OCI-LY3 (cell line): Measurements from ENCODE around the gene CDC25B.

Source experiments
- H2AFZ ChIP-seq: fragments of 200-600, 300-600 bp; shearing (Covaris generic); 2 replicates; pipeline ENCODE4 v1.6.0; 2014; ENCODE audit warnings: antibody characterized with exemption, low read depth, low read length
- H3K27ac ChIP-seq: fragments of 200-600, 300-600 bp; sonication (generic); 2 replicates; pipeline ENCODE4 v1.5.1; 2014; ENCODE audit warnings: mild to moderate bottlenecking, low read length, moderate library complexity, mixed read lengths
- H3K27me3 ChIP-seq: fragments of 200-600, 300-600 bp; sonication (generic); 2 replicates; pipeline ENCODE4 v1.6.1; 2014; ENCODE audit warnings: low read depth, low read length, mixed read lengths
- H3K36me3 ChIP-seq: fragments of 200-600, 300-600 bp; sonication (generic); replicated peaks from 2 replicates; pipeline ENCODE3; 2014; ENCODE audit warnings: low read depth, low read length, mixed read lengths
- H3K4me1 ChIP-seq: fragments of 300-600, 200-600 bp; sonication (generic); 2 replicates; pipeline ENCODE4 v1.6.1; 2014; ENCODE audit warnings: low read length, mixed read lengths
- H3K4me2 ChIP-seq: fragments of 200-600, 300-600 bp; sonication (generic); 2 replicates; pipeline ENCODE4 v1.6.1; 2014; ENCODE audit warnings: low read length, mixed read lengths
- H3K4me3 ChIP-seq: fragments of 300-600, 200-600 bp; sonication (generic); 2 replicates; pipeline ENCODE4 v1.5.1; 2014; ENCODE audit warnings: antibody characterized with exemption, mild to moderate bottlenecking, low read length, moderate library complexity
- H3K79me2 ChIP-seq: fragments of 300-600, 200-600 bp; shearing (Covaris generic); 2 replicates; pipeline ENCODE4 v1.6.1; 2014; ENCODE audit warnings: mild to moderate bottlenecking, low read length, mixed read lengths
- H3K9ac ChIP-seq: fragments of 300-600, 200-600 bp; shearing (Covaris generic); 2 replicates; pipeline ENCODE4 v1.6.0; 2014; ENCODE audit warnings: mild to moderate bottlenecking, low read length, moderate library complexity
- H3K9me3 ChIP-seq: fragments of 200-600, 300-600 bp; shearing (Covaris generic); 2 replicates; pipeline ENCODE4 v1.6.1; 2014; ENCODE audit warnings: low read length, mixed read lengths; ENCODE audit not compliant: insufficient read depth
- H4K20me1 ChIP-seq: fragments of 200-600, 300-600 bp; sonication (generic); 2 replicates; pipeline ENCODE4 v1.6.1; 2016; ENCODE audit warnings: low read length, mixed read lengths; ENCODE audit not compliant: insufficient read depth
- EZH2phosphoT487 ChIP-seq: fragments of 200-600 bp; shearing (Covaris generic); IDR thresholded peaks from 2 replicates; pipeline ENCODE4 v1.6.1; 2018; ENCODE audit warnings: antibody characterized with exemption, mixed run types, low read depth
- TF ChIP-seq, protein P1 (sequence below): fragments of 200-600, 300-600 bp; sonication (generic); IDR thresholded peaks from 2 replicates; pipeline ENCODE4 v1.5.1; 2014; ENCODE audit warnings: antibody characterized with exemption, low read length, low read depth

CDC25B gene

DNA sequence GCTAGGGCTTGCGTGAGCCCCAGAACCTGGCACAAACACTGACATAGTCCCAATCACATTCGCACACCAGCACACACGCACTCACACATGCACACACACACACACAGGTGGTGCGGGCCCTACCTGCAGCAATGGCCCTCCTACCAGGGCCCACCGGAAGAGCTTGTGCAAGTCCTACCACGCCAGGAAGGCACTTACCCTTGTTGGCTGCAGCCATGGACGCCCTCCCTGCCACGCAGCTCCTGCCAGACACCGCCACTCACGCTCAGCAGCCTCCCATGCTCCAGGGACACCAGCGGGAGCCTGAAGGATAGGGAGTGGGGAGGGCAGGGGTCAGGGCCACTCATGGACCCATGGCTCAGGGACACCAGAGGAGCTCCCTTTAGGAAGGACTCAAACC, 36.2 kb upstream of the CDC25B start:
- H3K4me2 ChIP-seq, result no peak overlapping the region
- no peaks in the 10 kb centered on the region for H4K20me1 ChIP-seq
- no peak overlapping the region for H3K4me3 ChIP-seq
- no peak overlapping the region for H3K27ac ChIP-seq
- peaks cover 7% of the 10 kb centered on the region for H3K79me2 ChIP-seq
- H3K4me1 ChIP-seq, result no peaks in the 10 kb centered on the region
- H2AFZ ChIP-seq, result no peak overlapping the region
- no peaks in the 10 kb centered on the region for H3K27me3 ChIP-seq
- H3K36me3 ChIP-seq, result peaks cover 8% of the 10 kb centered on the region
- no peaks in the 10 kb centered on the region for H3K9me3 ChIP-seq
- TF ChIP-seq, protein P1, sequence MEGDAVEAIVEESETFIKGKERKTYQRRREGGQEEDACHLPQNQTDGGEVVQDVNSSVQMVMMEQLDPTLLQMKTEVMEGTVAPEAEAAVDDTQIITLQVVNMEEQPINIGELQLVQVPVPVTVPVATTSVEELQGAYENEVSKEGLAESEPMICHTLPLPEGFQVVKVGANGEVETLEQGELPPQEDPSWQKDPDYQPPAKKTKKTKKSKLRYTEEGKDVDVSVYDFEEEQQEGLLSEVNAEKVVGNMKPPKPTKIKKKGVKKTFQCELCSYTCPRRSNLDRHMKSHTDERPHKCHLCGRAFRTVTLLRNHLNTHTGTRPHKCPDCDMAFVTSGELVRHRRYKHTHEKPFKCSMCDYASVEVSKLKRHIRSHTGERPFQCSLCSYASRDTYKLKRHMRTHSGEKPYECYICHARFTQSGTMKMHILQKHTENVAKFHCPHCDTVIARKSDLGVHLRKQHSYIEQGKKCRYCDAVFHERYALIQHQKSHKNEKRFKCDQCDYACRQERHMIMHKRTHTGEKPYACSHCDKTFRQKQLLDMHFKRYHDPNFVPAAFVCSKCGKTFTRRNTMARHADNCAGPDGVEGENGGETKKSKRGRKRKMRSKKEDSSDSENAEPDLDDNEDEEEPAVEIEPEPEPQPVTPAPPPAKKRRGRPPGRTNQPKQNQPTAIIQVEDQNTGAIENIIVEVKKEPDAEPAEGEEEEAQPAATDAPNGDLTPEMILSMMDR, result no peak
- no peak for TF ChIP-seq EZH2phosphoT487
- no peak overlapping the region for H3K9ac ChIP-seq

DNA sequence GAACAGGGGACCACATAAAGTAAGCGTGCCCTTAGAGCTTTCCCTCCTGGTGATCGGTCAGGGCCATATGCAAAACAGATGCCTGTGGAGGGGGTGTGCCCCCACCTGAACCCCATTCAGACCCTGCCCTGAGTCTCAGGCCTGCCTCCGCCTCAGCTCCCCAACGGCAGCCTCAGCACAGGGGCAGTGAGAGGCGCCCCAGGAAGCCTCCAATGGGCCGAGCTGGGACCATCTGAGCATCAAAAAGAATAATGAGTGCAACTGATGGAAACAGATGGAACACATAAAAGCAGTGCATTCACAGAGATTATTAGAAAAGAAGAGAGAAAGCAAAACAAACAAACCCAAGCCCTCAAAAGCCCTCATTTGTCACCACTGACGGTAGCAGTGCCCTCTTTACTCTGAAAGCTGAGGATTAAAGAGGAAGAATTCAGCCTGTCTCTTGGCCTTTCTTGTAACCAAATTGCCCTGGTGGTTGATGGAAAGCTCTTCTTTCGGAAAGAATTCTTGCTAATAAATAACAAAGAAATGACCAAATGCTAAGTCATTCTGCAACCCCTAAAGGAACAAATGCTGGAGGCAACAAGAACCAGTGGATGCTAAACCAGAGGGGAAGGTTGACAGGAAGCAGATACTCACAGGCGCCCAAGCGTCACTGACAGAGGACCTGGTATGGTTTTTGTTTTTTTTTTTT, 35.3 kb upstream of the CDC25B start:
- no peak for TF ChIP-seq EZH2phosphoT487
- TF ChIP-seq, protein P1, result no peak
- peaks cover 8% of the 10 kb centered on the region for H3K36me3 ChIP-seq
- H3K9ac ChIP-seq, result no peak overlapping the region
- H3K9me3 ChIP-seq, result no peaks in the 10 kb centered on the region
- H4K20me1 ChIP-seq, result no peaks in the 10 kb centered on the region
- peaks cover 7% of the 10 kb centered on the region; the same call in 1 of the 2 replicates for H3K4me1 ChIP-seq
- no peak overlapping the region for H3K27ac ChIP-seq
- peaks cover 14% of the 10 kb centered on the region for H3K79me2 ChIP-seq
- H3K4me2 ChIP-seq, result no peak overlapping the region
- no peak overlapping the region for H2AFZ ChIP-seq
- H3K4me3 ChIP-seq, result no peak overlapping the region
- no peaks in the 10 kb centered on the region for H3K27me3 ChIP-seq

DNA sequence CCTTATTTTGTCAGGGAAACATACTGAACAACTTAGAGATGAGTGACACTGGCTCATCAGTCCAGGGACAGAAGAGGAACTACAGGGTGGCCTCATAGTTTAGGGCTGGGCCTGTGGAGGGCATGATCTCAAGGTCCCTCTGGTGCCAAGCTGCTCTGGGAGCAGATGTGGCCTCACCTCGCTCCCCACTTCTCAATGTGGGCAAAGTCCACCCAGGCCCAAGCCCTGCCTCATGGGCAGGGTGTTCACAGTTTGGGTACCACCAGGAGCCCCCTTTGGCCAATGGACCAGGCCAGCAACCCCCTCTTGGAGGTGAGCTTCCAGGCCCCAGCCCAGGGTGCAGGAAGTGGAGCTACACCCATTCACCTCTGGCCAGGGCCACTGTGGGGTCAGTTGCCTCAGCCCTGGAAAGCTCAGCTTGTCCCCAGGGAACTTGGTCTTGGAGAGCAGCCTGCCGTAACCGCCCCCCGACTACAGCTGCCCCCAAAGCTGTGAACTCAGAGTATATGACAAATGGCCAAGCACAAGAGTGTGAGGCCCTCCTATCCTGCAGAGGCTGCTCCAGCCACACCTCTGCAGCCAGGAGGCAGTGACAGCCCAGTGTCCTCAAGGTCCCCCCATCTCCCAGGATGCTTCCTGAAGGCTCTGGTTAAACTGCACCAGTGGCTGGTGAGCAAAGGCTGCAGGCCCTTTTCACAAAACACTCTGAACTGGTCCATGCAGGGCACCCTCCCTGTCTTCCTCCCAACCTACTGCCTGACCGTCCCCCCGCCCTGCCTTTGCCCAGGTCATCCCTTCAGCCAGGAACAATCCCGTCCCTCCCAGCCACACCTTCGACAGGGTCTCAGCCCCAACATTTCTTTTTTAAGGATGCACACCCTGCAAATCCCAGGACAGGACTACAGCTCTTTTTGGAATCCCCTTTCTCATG, 32.2 kb upstream of the CDC25B start:
- no peak overlapping the region for H3K9ac ChIP-seq
- H3K27ac ChIP-seq, result no peak overlapping the region
- no peak overlapping the region for H3K4me3 ChIP-seq

GRCh38 chr20:3764659-3765058, 31.5 kb upstream of the CDC25B start:
- no peaks in the 10 kb centered on the region for H3K36me3 ChIP-seq
- no peaks in the 10 kb centered on the region for H3K9me3 ChIP-seq
- no peak overlapping the region for H3K27ac ChIP-seq
- no peaks in the 10 kb centered on the region for H3K27me3 ChIP-seq
- no peak overlapping the region for H3K4me2 ChIP-seq
- no peak overlapping the region for H3K9ac ChIP-seq
- no peak overlapping the region for H3K4me3 ChIP-seq
- H2AFZ ChIP-seq, result no peak overlapping the region
- H3K79me2 ChIP-seq, result peaks cover 31% of the 10 kb centered on the region
- peaks cover 22% of the 10 kb centered on the region for H3K4me1 ChIP-seq
- TF ChIP-seq EZH2phosphoT487, result no peak
- H4K20me1 ChIP-seq, result peaks cover 3% of the 10 kb centered on the region; the same call in 1 of the 2 replicates

More for the DNA sequence above, 32.2 kb upstream of the CDC25B start:
- no peak overlapping the region for H3K4me2 ChIP-seq
- H3K36me3 ChIP-seq, result no peaks in the 10 kb centered on the region
- no peak overlapping the region for H2AFZ ChIP-seq
- TF ChIP-seq, protein P1, result no peak
- TF ChIP-seq EZH2phosphoT487, result no peak
- H3K4me1 ChIP-seq, result peaks cover 20% of the 10 kb centered on the region
- H3K79me2 ChIP-seq, result peaks cover 31% of the 10 kb centered on the region
- no peaks in the 10 kb centered on the region for H3K9me3 ChIP-seq
- peaks cover 3% of the 10 kb centered on the region; the same call in 1 of the 2 replicates for H4K20me1 ChIP-seq
- no peaks in the 10 kb centered on the region for H3K27me3 ChIP-seq
